ELR (cell line): ENCODE results near the gene SYPL2.

ENCODE experiments used
- DNase-seq: peaks from one replicate; pipeline ENCODE4 v3.0.0-alpha.2; 2015; ENCODE audit warnings: low read depth

SYPL2 gene

GRCh38 chr1:109491372-109491771 is 25.0 kb downstream of the SYPL2 start:
- no peak for DNase-seq

- peak; percentile 41 for DNase-seq
Measured at GRCh38 chr1:109492779-109493178, 26.4 kb downstream of the SYPL2 start.

- no peak for DNase-seq
Measured at GRCh38 chr1:109493227-109493626, 26.9 kb downstream of the SYPL2 start.

- DNase-seq = peak; percentile 86
Measured at GRCh38 chr1:109493805-109494539, 27.6 kb downstream of the SYPL2 start, which contains the start of gene CYB561D1. TSS of gene CYB561D1 (plus strand) at chr1:109494094. CDS start at chr1:109494140, 46 bp downstream.

GRCh38 chr1:109495738-109496137 is 29.4 kb downstream of the SYPL2 start:
- no peak for DNase-seq

- DNase-seq = no peak
Measured at GRCh38 chr1:109497449-109498160, 31.3 kb downstream of the SYPL2 start.

GRCh38 chr1:109498161-109498801 is 31.9 kb downstream of the SYPL2 start:
- DNase-seq = peak; percentile 68

- no peak for DNase-seq
Measured at GRCh38 chr1:109499081-109499480, 32.7 kb downstream of the SYPL2 start.

- DNase-seq = peak; percentile 73
Measured at GRCh38 chr1:109499661-109500536, 33.6 kb downstream of the SYPL2 start.

- DNase-seq = no peak
Measured at GRCh38 chr1:109500941-109501381, 34.6 kb downstream of the SYPL2 start.

GRCh38 chr1:109501644-109502363 is 35.5 kb downstream of the SYPL2 start:
- DNase-seq = no peak

GRCh38 chr1:109502364-109502851 is 36.1 kb downstream of the SYPL2 start:
- no peak for DNase-seq

- no peak for DNase-seq
Measured at GRCh38 chr1:109503935-109504334, 37.6 kb downstream of the SYPL2 start.

- no peak for DNase-seq
Measured at GRCh38 chr1:109504974-109505373, 38.6 kb downstream of the SYPL2 start.

GRCh38 chr1:109508001-109508872 is 41.9 kb downstream of the SYPL2 start:
- DNase-seq = no peak

GRCh38 chr1:109508873-109509175 is 42.5 kb downstream of the SYPL2 start:
- no peak for DNase-seq

GRCh38 chr1:109509176-109510134 is 43.1 kb downstream of the SYPL2 start, which contains the start of gene AMIGO1:
TSS of gene AMIGO1 (minus strand) at chr1:109509727. CDS start at chr1:109508912, 815 bp downstream.
- DNase-seq = peak; percentile 73

GRCh38 chr1:109513110-109513710 is 46.9 kb downstream of the SYPL2 start:
- DNase-seq = no peak
